MCF 10A (cell line): ENCODE measurements around the gene PHAF1. TPM values are rescaled to one million over a fixed set of nuclear protein-coding genes. Genes with fewer than 3 reads are reported as not detected.

Experiments used
- BruUV-seq: library from RNA; stranded (reverse); fragments of 400-500 nt; replicated peaks from 2 replicates; lab custom pipeline; 2021; lab: Mats Ljungman, UMichigan
- CTCF ChIA-PET: fragments of 300-600 bp; sonication (Branson Sonifier 250); formaldehyde crosslinking; extraction: SDS; loops from one replicate; lab custom pipeline; 2021; ENCODE audit warnings: antibody characterized with exemption, inconsistent platforms; lab: Yijun Ruan, JAX
- POLR2A ChIA-PET: fragments of 300-600, 350-650 bp; sonication (Branson Sonifier 250); formaldehyde crosslinking; extraction: SDS; loops from one replicate; lab custom pipeline; 2020; ENCODE audit warnings: antibody characterized with exemption, inconsistent platforms; lab: Yijun Ruan, JAX
- DNase-seq: peaks from one replicate; pipeline ENCODE4 v3.0.0-alpha.2; 2018; ENCODE audit not compliant: unreplicated experiment
- H3K27ac Mint-ChIP-seq: one replicate; pipeline ENCODE4 v1.8.0; 2022; ENCODE audit warnings: mild to moderate bottlenecking, low read depth, mixed read lengths; ENCODE audit not compliant: unreplicated experiment
- H3K27me3 Mint-ChIP-seq: one replicate; pipeline ENCODE4 v1.8.0; 2022; ENCODE audit warnings: mixed read lengths; ENCODE audit not compliant: insufficient read depth, unreplicated experiment
- H3K36me3 Mint-ChIP-seq: one replicate; pipeline ENCODE4 v1.8.0; 2022; ENCODE audit warnings: mild to moderate bottlenecking, moderate library complexity, mixed read lengths; ENCODE audit not compliant: insufficient read depth, unreplicated experiment
- H3K4me1 Mint-ChIP-seq: one replicate; pipeline ENCODE4 v1.8.0; 2022; ENCODE audit warnings: mixed read lengths; ENCODE audit not compliant: insufficient read depth, unreplicated experiment
- H3K4me3 Mint-ChIP-seq: one replicate; pipeline ENCODE4 v1.8.0; 2022; ENCODE audit warnings: mild to moderate bottlenecking, moderate library complexity, mixed read lengths; ENCODE audit not compliant: unreplicated experiment
- H3K9me3 Mint-ChIP-seq: one replicate; pipeline ENCODE4 v1.8.0; 2022; ENCODE audit warnings: mixed read lengths; ENCODE audit not compliant: unreplicated experiment
- CTCF ChIP-seq: fragments of 200-600 bp; IDR thresholded peaks from one replicate; pipeline ENCODE4 v1.8.0; 2022; ENCODE audit warnings: antibody characterized with exemption, mild to moderate bottlenecking; ENCODE audit not compliant: unreplicated experiment
- intact Hi-C: fragments of 100-400 bp; cut with micrococcal nuclease; formaldehyde crosslinking; loops from 2 replicates; pipeline ENCODE4 v1.14.1; 2022
- total RNA-seq: library from RNA; stranded (reverse); gene quantifications from 2 replicates; pipeline ENCODE4 v1.2.3, GENCODE V29; 2022

The PHAF1 gene
- total RNA-seq, 1 experiment from 2014 or later = 14.5 TPM

DNA sequence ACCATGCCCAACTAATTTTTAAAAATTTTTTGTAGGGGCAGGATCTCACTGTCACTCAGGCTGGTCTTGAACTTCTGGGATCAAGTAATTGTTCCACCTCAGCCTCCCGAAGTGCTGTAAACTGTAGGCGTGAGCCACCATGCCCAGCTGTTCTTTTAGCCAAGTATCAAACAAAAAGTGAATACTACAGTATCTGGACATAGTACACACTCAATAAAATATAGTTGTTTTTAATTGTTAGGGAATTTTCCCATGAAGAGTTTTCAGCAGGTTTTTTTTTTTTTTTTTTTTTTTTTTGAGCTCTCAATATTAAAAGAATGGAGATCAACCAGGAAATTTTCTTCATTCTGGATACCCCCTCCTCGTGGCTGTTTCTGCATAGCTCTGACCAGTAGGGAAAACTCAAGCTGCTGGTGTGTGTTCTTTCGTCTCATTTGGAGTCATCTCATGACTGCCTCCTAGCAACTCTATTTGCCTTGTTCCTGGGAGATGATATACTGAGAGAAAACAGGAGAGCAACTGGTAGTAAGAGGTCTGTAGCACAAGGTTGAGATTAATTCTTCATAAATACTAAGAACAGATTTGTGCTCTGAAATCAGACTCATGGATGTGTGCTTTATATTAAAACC lies 16.5 kb upstream of the PHAF1 start:
- Mint-ChIP-seq H3K9me3 (no peaks in the 10 kb centered on the region), H3K36me3 (peaks cover 20% of the 10 kb centered on the region), H3K27me3 (no peaks in the 10 kb centered on the region), H3K27ac (no peak overlapping the region), H3K4me1 (no peaks in the 10 kb centered on the region), H3K4me3 (no peak overlapping the region)
- ChIA-PET POLR2A (interaction anchor here (0.6 to 1.5 kb wide), 2 partner anchors 16 to 68 kb away, joined by 3 read pairs; partner anchors contain the start of gene PHAF1), CTCF (no interaction called here)
- intact Hi-C loops = no loop called here
- DNase-seq = no peak
- TF ChIP-seq CTCF = no peak
- no TSS peak for BruUV-seq

DNA sequence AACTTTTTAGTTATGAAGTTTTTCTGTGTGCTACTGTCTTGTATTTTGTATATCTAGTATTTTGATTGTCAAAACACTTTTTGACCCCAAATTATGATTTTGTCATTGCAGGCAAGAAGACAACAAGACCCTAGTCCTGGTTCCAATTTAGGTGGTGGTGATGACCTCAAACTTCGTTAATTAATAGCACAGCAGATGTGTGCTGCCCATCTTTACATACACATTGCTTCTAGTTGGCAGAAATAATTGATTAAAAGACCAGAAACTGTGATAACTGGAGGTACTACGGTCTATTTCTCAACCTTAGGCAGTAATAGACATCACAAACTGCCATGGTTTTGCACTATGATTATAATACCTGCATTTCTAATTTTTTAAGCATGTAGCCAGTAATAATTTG lies 11.1 kb upstream of the PHAF1 start:
- H3K27ac Mint-ChIP-seq = no peak overlapping the region
- no peaks in the 10 kb centered on the region for H3K27me3 Mint-ChIP-seq
- intact Hi-C loops = no loop called here
- H3K36me3 Mint-ChIP-seq = peaks cover 22% of the 10 kb centered on the region
- H3K4me3 Mint-ChIP-seq = no peak overlapping the region
- H3K4me1 Mint-ChIP-seq = no peaks in the 10 kb centered on the region
- POLR2A ChIA-PET = interaction anchor here (1.2 to 1.6 kb wide), 3 partner anchors 12 to 80 kb away, joined by 3 to 4 read pairs (median 3); no protein-coding TSS in a partner anchor
- no peak for TF ChIP-seq CTCF
- no peaks in the 10 kb centered on the region for H3K9me3 Mint-ChIP-seq
- CTCF ChIA-PET = interaction anchor here (0.5 to 4.1 kb wide), 6 partner anchors 42 to 382 kb away, joined by 3 to 34 read pairs (median 7); no protein-coding TSS in a partner anchor
- no peak for DNase-seq
- no TSS peak for BruUV-seq

- H3K36me3 Mint-ChIP-seq = peaks cover 18% of the 10 kb centered on the region
- no TSS peak for BruUV-seq
- no peaks in the 10 kb centered on the region for H3K27me3 Mint-ChIP-seq
- no peak for DNase-seq
- peak; percentile 24 for TF ChIP-seq CTCF
- no peak overlapping the region for H3K4me3 Mint-ChIP-seq
- no peak overlapping the region for H3K27ac Mint-ChIP-seq
- ChIA-PET POLR2A (interaction anchor here (1.0 to 1.4 kb wide), 3 partner anchors 18 to 204 kb away, joined by 3 to 5 read pairs (median 3); no protein-coding TSS in a partner anchor), CTCF (interaction anchor here (0.6 to 4.1 kb wide), 32 partner anchors 9 to 1351 kb away, joined by 3 to 45 read pairs (median 4); partner anchors contain the start of genes CES4A, FBXL8, PHAF1 and TRADD)
- H3K4me1 Mint-ChIP-seq = peaks cover 4% of the 10 kb centered on the region
- intact Hi-C loops = loop anchor here (1.0 kb wide), 2 partner anchors 82 to 123 kb away; no protein-coding TSS in a partner anchor
- no peaks in the 10 kb centered on the region for H3K9me3 Mint-ChIP-seq
These were observed 9.0 kb upstream of the PHAF1 start for GRCh38 chr16:67100569-67101310.
